HEK293T (cell line): Measurements from ENCODE around the gene VWA8.

Source experiments
- BHLHE40 ChIP-seq: fragments of 450-650 bp; IDR thresholded peaks from 2 replicates; pipeline ENCODE4 v1.6.1; 2016; ENCODE audit warnings: mild to moderate bottlenecking, moderate library complexity, borderline replicate concordance
- CTBP1 ChIP-seq: fragments of 450-650 bp; IDR thresholded peaks from 2 replicates; pipeline ENCODE4 v1.6.1; 2016; ENCODE audit warnings: borderline replicate concordance
- FOXA1 ChIP-seq: fragments of 450-650 bp; IDR thresholded peaks from 2 replicates; pipeline ENCODE4 v1.6.1; 2016; ENCODE audit warnings: mild to moderate bottlenecking
- FOXM1 ChIP-seq: fragments of 450-650 bp; IDR thresholded peaks from 2 replicates; pipeline ENCODE4 v1.6.1; 2017; ENCODE audit warnings: mild to moderate bottlenecking, borderline replicate concordance
- LEF1 ChIP-seq: fragments of 450-650 bp; IDR thresholded peaks from 2 replicates; pipeline ENCODE4 v1.6.1; 2017; ENCODE audit warnings: mild to moderate bottlenecking, borderline replicate concordance
- NFRKB ChIP-seq: fragments of 450-650 bp; IDR thresholded peaks from 2 replicates; pipeline ENCODE4 v1.6.1; 2016; ENCODE audit warnings: mild to moderate bottlenecking, moderate library complexity
- PKNOX1 ChIP-seq: fragments of 450-650 bp; IDR thresholded peaks from 2 replicates; pipeline ENCODE4 v1.6.1; 2016
- SP1 ChIP-seq: fragments of 450-650 bp; IDR thresholded peaks from 2 replicates; pipeline ENCODE4 v1.6.1; 2017
- SUZ12 ChIP-seq: fragments of 450-650 bp; IDR thresholded peaks from 2 replicates; pipeline ENCODE4 v1.6.1; 2016; ENCODE audit warnings: mild to moderate bottlenecking
- TARDBP ChIP-seq: fragments of 450-650 bp; IDR thresholded peaks from 2 replicates; pipeline ENCODE4 v1.6.1; 2016

GRCh38 chr13:41847216-41847615, 113.7 kb downstream of the VWA8 start:
- TF ChIP-seq LEF1 (no peak), SP1 (no peak), SUZ12 (no peak), TARDBP (no peak), PKNOX1 (no peak), CTBP1 (no peak), NFRKB (no peak), BHLHE40 (no peak), FOXM1 (no peak), FOXA1 (no peak)
